ENCODE data around the gene IL3RA. TPM values are rescaled to one million over a fixed set of nuclear protein-coding genes. Genes with fewer than 3 reads are reported as not detected.
"Not testable (repeated sequence)": the region's sequence is repeated elsewhere in the genome, so short reads cannot be mapped to it uniquely, and the experiment has no call there.

Gene IL3RA
- total RNA-seq, 1 experiment from 2014 or later = 0.49 TPM

DNA sequence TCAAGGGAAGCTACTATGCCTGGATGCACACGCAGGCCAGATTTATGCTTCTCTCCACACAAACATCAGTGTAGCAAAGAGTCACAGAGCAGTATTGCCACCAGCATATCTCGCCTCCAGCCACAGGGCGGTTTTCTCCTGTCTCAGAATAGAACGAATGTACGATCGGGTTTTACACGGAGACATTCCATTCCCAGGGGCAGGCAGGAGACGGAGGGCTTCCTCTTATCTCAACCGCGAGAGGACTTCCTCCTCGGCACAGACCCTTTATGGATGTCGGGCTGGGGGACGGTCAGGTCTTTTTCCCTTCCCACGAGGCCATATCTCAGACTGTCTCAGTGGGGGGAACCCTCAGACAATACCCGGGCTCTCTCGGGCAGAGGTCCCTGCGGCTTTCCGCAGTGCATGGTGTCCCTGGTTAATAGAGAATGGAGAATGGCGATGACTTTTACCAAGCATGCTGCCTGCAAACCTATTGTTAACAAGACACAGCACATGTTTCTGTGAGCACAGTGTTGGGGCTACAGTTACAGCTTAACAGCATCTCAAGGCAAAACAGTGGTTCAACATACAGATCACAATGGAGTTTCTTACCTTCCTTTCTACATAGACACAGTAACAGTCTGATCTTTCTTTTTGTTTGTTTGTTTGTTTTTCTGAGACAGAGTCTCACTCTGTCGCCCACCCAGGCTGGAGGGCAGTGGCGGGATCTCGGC, 43.9 kb upstream of the IL3RA start:
- BruUV-seq (replicated peaks) = no TSS peak
- Histone ChIP-seq H3K27ac (ENCODE audit: low read depth, low read length, poor library complexity, severe bottlenecking) (no peak overlapping the region), H3K36me3 (ENCODE audit: insufficient read depth, low read length, poor library complexity, severe bottlenecking) (no peaks in the 10 kb centered on the region), H3K9me3 (ENCODE audit: low read depth, low read length, poor library complexity, severe bottlenecking) (peaks cover 3% of the 10 kb centered on the region), H3K4me1 (ENCODE audit: insufficient read depth, low read length, poor library complexity, severe bottlenecking) (no peaks in the 10 kb centered on the region), H3K4me3 (ENCODE audit: low read depth, low read length, poor library complexity, severe bottlenecking) (no peak overlapping the region), H3K27me3 (replicated peaks; ENCODE audit: insufficient read depth, low read depth, low read length, poor library complexity) (no peaks in the 10 kb centered on the region)
- intact Hi-C loops (cut with micrococcal nuclease; ENCODE audit: unreplicated experiment) = no loop called here
- ChIA-PET POLR2A (ENCODE audit: low non-redundant PET) (no interaction called here), CTCF (no interaction called here)
- no peak for DNase-seq (ENCODE audit: low spot score)
- TF ChIP-seq, protein P1, sequence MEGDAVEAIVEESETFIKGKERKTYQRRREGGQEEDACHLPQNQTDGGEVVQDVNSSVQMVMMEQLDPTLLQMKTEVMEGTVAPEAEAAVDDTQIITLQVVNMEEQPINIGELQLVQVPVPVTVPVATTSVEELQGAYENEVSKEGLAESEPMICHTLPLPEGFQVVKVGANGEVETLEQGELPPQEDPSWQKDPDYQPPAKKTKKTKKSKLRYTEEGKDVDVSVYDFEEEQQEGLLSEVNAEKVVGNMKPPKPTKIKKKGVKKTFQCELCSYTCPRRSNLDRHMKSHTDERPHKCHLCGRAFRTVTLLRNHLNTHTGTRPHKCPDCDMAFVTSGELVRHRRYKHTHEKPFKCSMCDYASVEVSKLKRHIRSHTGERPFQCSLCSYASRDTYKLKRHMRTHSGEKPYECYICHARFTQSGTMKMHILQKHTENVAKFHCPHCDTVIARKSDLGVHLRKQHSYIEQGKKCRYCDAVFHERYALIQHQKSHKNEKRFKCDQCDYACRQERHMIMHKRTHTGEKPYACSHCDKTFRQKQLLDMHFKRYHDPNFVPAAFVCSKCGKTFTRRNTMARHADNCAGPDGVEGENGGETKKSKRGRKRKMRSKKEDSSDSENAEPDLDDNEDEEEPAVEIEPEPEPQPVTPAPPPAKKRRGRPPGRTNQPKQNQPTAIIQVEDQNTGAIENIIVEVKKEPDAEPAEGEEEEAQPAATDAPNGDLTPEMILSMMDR (conservative IDR thresholded peaks at IDR 0.05; ENCODE audit: low read depth, low read length) = no peak
- TF ChIP-seq EZH2 (IDR thresholded peaks at IDR 0.05; ENCODE audit: borderline replicate concordance, low read depth, low read length, poor library complexity, severe bottlenecking) = no peak

DNA sequence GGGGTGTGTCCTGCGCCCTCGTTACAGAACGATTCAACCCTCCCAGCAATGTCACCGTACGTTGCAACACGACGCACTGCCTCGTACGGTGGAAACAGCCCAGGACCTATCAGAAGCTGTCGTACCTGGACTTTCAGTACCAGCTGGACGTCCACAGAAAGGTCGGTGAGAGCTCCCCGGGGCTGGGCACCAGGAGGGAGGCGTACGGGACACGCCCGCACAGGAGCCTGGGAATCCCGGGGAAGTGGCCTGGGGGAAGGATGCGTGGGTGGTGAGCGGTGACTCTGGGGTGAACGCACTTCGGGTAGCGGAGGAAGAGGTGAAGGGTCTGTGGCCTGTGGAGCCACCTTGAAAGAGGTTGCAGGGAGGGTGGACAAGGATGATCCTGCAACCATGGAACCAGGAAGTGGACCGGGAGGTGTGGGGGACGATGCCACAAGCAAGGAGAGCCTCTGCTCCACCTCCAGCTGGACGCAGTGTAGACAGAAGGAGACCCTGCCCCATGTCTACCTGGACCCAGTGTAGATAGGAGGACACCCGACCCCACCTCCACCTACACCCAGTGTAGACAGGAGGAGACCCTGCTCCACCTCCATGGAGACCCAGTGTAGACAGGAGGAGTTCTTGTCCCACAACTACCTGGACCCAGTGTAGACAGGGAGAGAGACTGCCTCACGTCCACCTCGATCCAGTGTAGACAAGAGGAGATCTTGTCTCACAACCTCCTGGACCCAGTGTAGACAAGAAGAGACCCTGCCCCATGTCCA, 42.1 kb upstream of the IL3RA start:
- TF ChIP-seq EZH2 (IDR thresholded peaks at IDR 0.05; ENCODE audit: borderline replicate concordance, low read depth, low read length, poor library complexity, severe bottlenecking) = no peak
- TF ChIP-seq, protein P1 (conservative IDR thresholded peaks at IDR 0.05; ENCODE audit: low read depth, low read length) = no peak
- ChIA-PET CTCF (no interaction called here), POLR2A (ENCODE audit: low non-redundant PET) (no interaction called here)
- H3K9me3 ChIP-seq (ENCODE audit: low read depth, low read length, poor library complexity, severe bottlenecking) = peaks cover 10% of the 10 kb centered on the region
- H3K4me1 ChIP-seq (ENCODE audit: insufficient read depth, low read length, poor library complexity, severe bottlenecking) = no peaks in the 10 kb centered on the region
- no peaks in the 10 kb centered on the region for H3K36me3 ChIP-seq (ENCODE audit: insufficient read depth, low read length, poor library complexity, severe bottlenecking)
- intact Hi-C loops (cut with micrococcal nuclease; ENCODE audit: unreplicated experiment) = no loop called here
- DNase-seq (ENCODE audit: low spot score) = no peak
- H3K27ac ChIP-seq (ENCODE audit: low read depth, low read length, poor library complexity, severe bottlenecking) = no peak overlapping the region
- H3K4me3 ChIP-seq (ENCODE audit: low read depth, low read length, poor library complexity, severe bottlenecking) = no peak overlapping the region
- BruUV-seq (replicated peaks) = no TSS peak
- H3K27me3 ChIP-seq (replicated peaks; ENCODE audit: insufficient read depth, low read depth, low read length, poor library complexity) = no peaks in the 10 kb centered on the region

DNA sequence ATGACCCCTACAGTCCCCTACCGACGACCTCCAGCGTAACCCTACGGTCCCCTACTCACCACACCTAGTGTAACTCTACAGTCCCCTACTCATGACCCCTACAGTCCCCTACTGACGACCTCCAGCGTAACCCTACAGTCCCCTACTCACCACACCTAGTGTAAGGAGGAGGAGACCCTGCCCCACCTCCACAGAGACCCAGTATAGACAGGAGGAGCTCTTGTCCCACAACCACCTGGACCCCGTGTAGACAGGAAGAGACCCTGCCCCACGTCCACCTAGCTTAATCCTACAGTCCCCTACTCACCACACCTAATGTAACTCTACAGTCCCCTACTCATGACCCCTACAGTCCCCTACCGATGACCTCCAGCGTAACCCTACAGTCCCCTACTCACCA, 41.0 kb upstream of the IL3RA start:
- Histone ChIP-seq H3K27me3 (replicated peaks; ENCODE audit: insufficient read depth, low read depth, low read length, poor library complexity) (no peaks in the 10 kb centered on the region), H3K4me3 (ENCODE audit: low read depth, low read length, poor library complexity, severe bottlenecking) (no peak overlapping the region), H3K9me3 (ENCODE audit: low read depth, low read length, poor library complexity, severe bottlenecking) (peaks cover 8% of the 10 kb centered on the region), H3K4me1 (ENCODE audit: insufficient read depth, low read length, poor library complexity, severe bottlenecking) (no peaks in the 10 kb centered on the region), H3K27ac (ENCODE audit: low read depth, low read length, poor library complexity, severe bottlenecking) (no peak overlapping the region), H3K36me3 (ENCODE audit: insufficient read depth, low read length, poor library complexity, severe bottlenecking) (no peaks in the 10 kb centered on the region)
- no peak for TF ChIP-seq EZH2 (IDR thresholded peaks at IDR 0.05; ENCODE audit: borderline replicate concordance, low read depth, low read length, poor library complexity, severe bottlenecking)
- TF ChIP-seq, protein P1 (conservative IDR thresholded peaks at IDR 0.05; ENCODE audit: low read depth, low read length) = no peak
- intact Hi-C loops (cut with micrococcal nuclease; ENCODE audit: unreplicated experiment) = no loop called here
- CTCF ChIA-PET = no interaction called here
- BruUV-seq (replicated peaks) = no TSS peak
- no peak for DNase-seq (ENCODE audit: low spot score)
- POLR2A ChIA-PET (ENCODE audit: low non-redundant PET) = no interaction called here

DNA sequence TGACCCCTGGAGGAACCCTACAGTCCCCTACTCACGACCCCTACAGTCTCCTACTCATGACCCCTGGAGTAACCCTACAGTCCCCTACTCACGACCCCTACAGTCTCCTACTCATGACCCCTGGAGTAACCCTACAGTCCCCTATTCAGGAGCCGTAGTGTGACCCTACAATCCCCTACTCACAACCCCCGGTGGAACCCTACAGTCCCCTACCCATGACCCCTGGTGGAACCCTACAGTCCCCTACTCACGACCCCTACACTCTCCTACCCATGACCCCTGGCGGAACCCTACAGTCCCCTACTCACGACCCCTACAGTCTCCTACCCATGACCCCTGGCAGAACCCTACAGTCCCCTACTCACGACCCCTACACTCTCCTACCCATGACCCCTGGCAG, 39.0 kb upstream of the IL3RA start:
- H3K9me3 ChIP-seq (ENCODE audit: low read depth, low read length, poor library complexity, severe bottlenecking); H3K27ac ChIP-seq (ENCODE audit: low read depth, low read length, poor library complexity, severe bottlenecking); H3K36me3 ChIP-seq (ENCODE audit: insufficient read depth, low read length, poor library complexity, severe bottlenecking); CTCF ChIA-PET; H3K4me1 ChIP-seq (ENCODE audit: insufficient read depth, low read length, poor library complexity, severe bottlenecking); H3K4me3 ChIP-seq (ENCODE audit: low read depth, low read length, poor library complexity, severe bottlenecking); DNase-seq (ENCODE audit: low spot score); intact Hi-C loops (cut with micrococcal nuclease; ENCODE audit: unreplicated experiment); POLR2A ChIA-PET (ENCODE audit: low non-redundant PET); BruUV-seq (replicated peaks); H3K27me3 ChIP-seq (replicated peaks; ENCODE audit: insufficient read depth, low read depth, low read length, poor library complexity): not testable (repeated sequence)

Data from A673 (cell line).